ENCODE data around the gene ACTR8. TPM values are rescaled to one million over a fixed set of nuclear protein-coding genes. Genes with fewer than 3 reads are reported as not detected.

Gene ACTR8
- total and polyA plus RNA-seq, 2 experiments from 2014 or later, result 29.3 to 31.9 TPM

GRCh38 chr3:53860196-53860595 lies 21.8 kb downstream of the ACTR8 start:
- Histone ChIP-seq H3K27me3 (no peaks in the 10 kb centered on the region), H3K27ac (no peak overlapping the region), H3K4me3 (no peak overlapping the region), H3K4me1 (ENCODE audit: low read depth) (no peaks in the 10 kb centered on the region), H3K36me3 (peaks cover 29% of the 10 kb centered on the region), H3K9me3 (ENCODE audit: low read depth) (no peaks in the 10 kb centered on the region)
- TF ChIP-seq, protein P1, sequence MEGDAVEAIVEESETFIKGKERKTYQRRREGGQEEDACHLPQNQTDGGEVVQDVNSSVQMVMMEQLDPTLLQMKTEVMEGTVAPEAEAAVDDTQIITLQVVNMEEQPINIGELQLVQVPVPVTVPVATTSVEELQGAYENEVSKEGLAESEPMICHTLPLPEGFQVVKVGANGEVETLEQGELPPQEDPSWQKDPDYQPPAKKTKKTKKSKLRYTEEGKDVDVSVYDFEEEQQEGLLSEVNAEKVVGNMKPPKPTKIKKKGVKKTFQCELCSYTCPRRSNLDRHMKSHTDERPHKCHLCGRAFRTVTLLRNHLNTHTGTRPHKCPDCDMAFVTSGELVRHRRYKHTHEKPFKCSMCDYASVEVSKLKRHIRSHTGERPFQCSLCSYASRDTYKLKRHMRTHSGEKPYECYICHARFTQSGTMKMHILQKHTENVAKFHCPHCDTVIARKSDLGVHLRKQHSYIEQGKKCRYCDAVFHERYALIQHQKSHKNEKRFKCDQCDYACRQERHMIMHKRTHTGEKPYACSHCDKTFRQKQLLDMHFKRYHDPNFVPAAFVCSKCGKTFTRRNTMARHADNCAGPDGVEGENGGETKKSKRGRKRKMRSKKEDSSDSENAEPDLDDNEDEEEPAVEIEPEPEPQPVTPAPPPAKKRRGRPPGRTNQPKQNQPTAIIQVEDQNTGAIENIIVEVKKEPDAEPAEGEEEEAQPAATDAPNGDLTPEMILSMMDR (IDR thresholded peaks at IDR 0.05; ENCODE audit: low read depth, low read length), result no peak
- no peak for DNase-seq (ENCODE audit: low read depth in 1 of 2, low spot score in 1 of 2)

- Histone ChIP-seq H3K4me3 (no peak overlapping the region), H3K4me1 (ENCODE audit: low read depth) (no peaks in the 10 kb centered on the region), H3K9me3 (ENCODE audit: low read depth) (no peaks in the 10 kb centered on the region), H3K36me3 (peaks cover 23% of the 10 kb centered on the region), H3K27me3 (no peaks in the 10 kb centered on the region), H3K27ac (no peak overlapping the region)
- TF ChIP-seq, protein P1 (IDR thresholded peaks at IDR 0.05; ENCODE audit: low read depth, low read length), result no peak
- DNase-seq (ENCODE audit: low read depth in 1 of 2, low spot score in 1 of 2), result no peak
Observed at GRCh38 chr3:53859178-53859577, 22.8 kb downstream of the ACTR8 start.

DNA sequence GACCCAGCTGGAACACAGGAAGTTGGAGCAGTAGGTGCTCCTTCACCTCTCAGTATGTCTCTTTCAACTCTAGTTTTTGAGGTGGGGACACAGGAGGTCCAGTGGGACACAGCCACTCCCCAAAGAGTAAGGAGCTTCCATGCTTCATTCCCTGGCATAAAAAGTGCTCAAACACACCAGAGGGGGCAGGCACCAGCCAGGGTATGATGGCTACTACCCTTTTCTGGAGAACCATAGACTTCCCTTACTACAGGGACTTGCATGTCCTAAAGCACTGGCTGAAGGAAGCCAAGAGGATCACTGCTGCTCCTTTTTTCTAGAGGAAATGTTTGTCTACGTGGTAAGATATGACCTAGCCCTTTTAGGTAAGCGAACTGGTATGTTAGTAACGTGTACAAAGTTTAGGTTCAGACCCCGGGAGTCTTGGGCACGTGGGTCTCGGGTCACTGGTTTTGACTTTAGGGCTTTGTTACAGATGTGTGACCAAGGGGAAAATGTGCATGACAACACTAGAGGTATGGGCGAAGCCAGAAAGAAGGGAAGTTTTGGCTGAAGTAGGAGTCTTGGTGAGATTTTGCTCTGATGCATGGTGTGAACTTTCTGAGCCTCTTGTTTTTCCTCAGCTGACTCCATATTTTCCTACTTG lies 23.7 kb downstream of the ACTR8 start:
- no peak overlapping the region for H3K27ac ChIP-seq
- H3K9me3 ChIP-seq (ENCODE audit: low read depth), result no peaks in the 10 kb centered on the region
- no peak for DNase-seq (ENCODE audit: low read depth in 1 of 2, low spot score in 1 of 2)
- H3K36me3 ChIP-seq, result peaks cover 17% of the 10 kb centered on the region
- no peaks in the 10 kb centered on the region for H3K4me1 ChIP-seq (ENCODE audit: low read depth)
- H3K27me3 ChIP-seq, result no peaks in the 10 kb centered on the region
- TF ChIP-seq, protein P1 (IDR thresholded peaks at IDR 0.05; ENCODE audit: low read depth, low read length), result no peak
- no peak overlapping the region for H3K4me3 ChIP-seq

- H3K4me3 ChIP-seq, result no peak overlapping the region
- no peak for DNase-seq (ENCODE audit: low read depth in 1 of 2, low spot score in 1 of 2)
- H3K9me3 ChIP-seq (ENCODE audit: low read depth), result no peaks in the 10 kb centered on the region
- TF ChIP-seq, protein P1 (IDR thresholded peaks at IDR 0.05; ENCODE audit: low read depth, low read length), result no peak
- peaks cover 14% of the 10 kb centered on the region for H3K36me3 ChIP-seq
- H3K27me3 ChIP-seq, result no peaks in the 10 kb centered on the region
- no peaks in the 10 kb centered on the region for H3K4me1 ChIP-seq (ENCODE audit: low read depth)
- no peak overlapping the region for H3K27ac ChIP-seq
Observed at GRCh38 chr3:53856964-53857363, 25.0 kb downstream of the ACTR8 start.

DNA sequence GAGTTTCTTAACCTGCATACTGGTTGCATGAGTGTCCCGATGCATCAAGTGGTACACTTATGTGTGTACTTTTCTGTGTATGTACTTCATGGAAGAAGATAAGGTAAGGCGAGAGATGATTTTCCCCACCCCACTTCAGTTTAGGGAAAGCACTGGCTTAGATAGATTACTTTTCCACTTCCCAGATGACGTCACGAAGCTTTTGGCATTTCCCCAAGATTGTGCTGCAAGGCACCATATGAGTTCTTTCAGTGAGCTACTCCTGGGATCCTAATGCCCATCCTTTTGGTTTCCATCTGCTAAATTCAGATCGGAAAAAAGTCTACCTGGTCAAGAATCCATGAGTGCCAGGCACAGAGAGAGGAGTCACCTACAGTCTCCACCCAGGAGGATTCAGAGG lies 31.1 kb downstream of the ACTR8 start:
- Histone ChIP-seq H3K4me3 (no peak overlapping the region), H3K36me3 (no peaks in the 10 kb centered on the region), H3K27me3 (peaks cover 5% of the 10 kb centered on the region), H3K9me3 (ENCODE audit: low read depth) (no peaks in the 10 kb centered on the region), H3K27ac (no peak overlapping the region), H3K4me1 (ENCODE audit: low read depth) (no peaks in the 10 kb centered on the region)
- TF ChIP-seq, protein P1 (IDR thresholded peaks at IDR 0.05; ENCODE audit: low read depth, low read length), result no peak
- DNase-seq (ENCODE audit: low read depth in 1 of 2, low spot score in 1 of 2), result peak; percentile 41 to 80

Measured in cardiac muscle cell (in vitro differentiated cells and primary cell).